Measurements from ENCODE around the gene RAB31.

DNA sequence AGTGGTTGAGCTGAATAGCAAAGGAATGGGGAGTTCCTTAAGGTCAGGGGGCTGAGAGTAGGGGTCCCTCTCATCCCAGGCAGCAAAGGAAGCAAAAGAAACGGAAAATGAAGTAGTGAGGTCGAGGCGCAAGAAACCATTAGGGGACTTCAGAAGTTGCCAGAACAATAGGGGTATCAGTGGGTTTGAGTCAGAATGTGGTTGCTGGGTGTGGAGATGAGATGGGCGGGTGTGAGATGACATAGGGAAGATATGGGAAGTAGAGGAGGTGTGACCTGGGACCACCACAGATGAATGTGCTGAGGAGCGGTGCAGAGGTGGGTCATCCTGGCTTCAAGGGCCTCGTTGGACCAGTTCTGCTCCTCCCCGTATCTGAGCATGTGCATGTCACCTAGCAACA is 192.6 kb downstream of the RAB31 start:
- no peak for TF ChIP-seq POLR2A (IDR thresholded peaks at IDR 0.05)
- TF ChIP-seq, protein P1, sequence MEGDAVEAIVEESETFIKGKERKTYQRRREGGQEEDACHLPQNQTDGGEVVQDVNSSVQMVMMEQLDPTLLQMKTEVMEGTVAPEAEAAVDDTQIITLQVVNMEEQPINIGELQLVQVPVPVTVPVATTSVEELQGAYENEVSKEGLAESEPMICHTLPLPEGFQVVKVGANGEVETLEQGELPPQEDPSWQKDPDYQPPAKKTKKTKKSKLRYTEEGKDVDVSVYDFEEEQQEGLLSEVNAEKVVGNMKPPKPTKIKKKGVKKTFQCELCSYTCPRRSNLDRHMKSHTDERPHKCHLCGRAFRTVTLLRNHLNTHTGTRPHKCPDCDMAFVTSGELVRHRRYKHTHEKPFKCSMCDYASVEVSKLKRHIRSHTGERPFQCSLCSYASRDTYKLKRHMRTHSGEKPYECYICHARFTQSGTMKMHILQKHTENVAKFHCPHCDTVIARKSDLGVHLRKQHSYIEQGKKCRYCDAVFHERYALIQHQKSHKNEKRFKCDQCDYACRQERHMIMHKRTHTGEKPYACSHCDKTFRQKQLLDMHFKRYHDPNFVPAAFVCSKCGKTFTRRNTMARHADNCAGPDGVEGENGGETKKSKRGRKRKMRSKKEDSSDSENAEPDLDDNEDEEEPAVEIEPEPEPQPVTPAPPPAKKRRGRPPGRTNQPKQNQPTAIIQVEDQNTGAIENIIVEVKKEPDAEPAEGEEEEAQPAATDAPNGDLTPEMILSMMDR (IDR thresholded peaks at IDR 0.05), result no peak

All from testis (tissue), 2 donors.